ENCODE measurements around the gene CCDC116.
"Not testable (repeated sequence)": the region's sequence is repeated elsewhere in the genome, so short reads cannot be mapped to it uniquely, and the experiment has no call there.

CCDC116 gene

GRCh38 chr22:21605887-21606564 is 26.5 kb upstream of the CCDC116 start:
- WGBS (ENCODE audit: extremely low coverage, insufficient coverage, low lambda C conversion rate): no CpG with 5 or more reads among the region's 7 CpGs
- H3K79me1 ChIP-seq (ENCODE audit: low read length): peaks cover 34% of the 10 kb centered on the region
- H3K27ac ChIP-seq (ENCODE audit: low read depth, low read length): no peak overlapping the region

GRCh38 chr22:21606775-21607174 is 25.8 kb upstream of the CCDC116 start:
- H4K8ac ChIP-seq (ENCODE audit: low read depth, low read length): no peak overlapping the region
- no peak overlapping the region for H2AK5ac ChIP-seq (ENCODE audit: low read length)
- H3K23ac ChIP-seq (ENCODE audit: low read length): no peak overlapping the region
- H3K4ac ChIP-seq (ENCODE audit: low read depth, low read length): no peak overlapping the region
- no peak overlapping the region for H3K18ac ChIP-seq (ENCODE audit: low read length)
- no peak overlapping the region for H3K4me2 ChIP-seq (ENCODE audit: low read length)
- peaks cover 52% of the 10 kb centered on the region for H3K79me2 ChIP-seq (ENCODE audit: control insufficient read depth, insufficient read depth, low read length)
- H4K5ac ChIP-seq (ENCODE audit: low read length): no peak overlapping the region
- no peak overlapping the region for H3K56ac ChIP-seq (ENCODE audit: low read length)
- H3K4me1 ChIP-seq (ENCODE audit: control insufficient read depth, low read depth, low read length): no peaks in the 10 kb centered on the region
- H2BK120ac ChIP-seq (ENCODE audit: low read depth, low read length): no peak overlapping the region
- no peak overlapping the region for H3K27ac ChIP-seq (ENCODE audit: low read depth, low read length)
- H3K9ac ChIP-seq (ENCODE audit: low read length): no peak overlapping the region
- peaks cover 9% of the 10 kb centered on the region for H3K36me3 ChIP-seq (ENCODE audit: control insufficient read depth, insufficient read depth, low read length)
- DNase-seq: no peak
- H2BK5ac ChIP-seq (ENCODE audit: low read length): no peak overlapping the region
- peaks cover 39% of the 10 kb centered on the region for H3K79me1 ChIP-seq (ENCODE audit: low read length)
- H3K27me3 ChIP-seq (ENCODE audit: insufficient read depth, low read length, poor library complexity): no peaks in the 10 kb centered on the region
- WGBS (ENCODE audit: extremely low coverage, insufficient coverage, low lambda C conversion rate): no CpG with 5 or more reads among the region's 8 CpGs
- no peak overlapping the region for H2BK15ac ChIP-seq (replicated peaks; ENCODE audit: low read depth)
- no peak overlapping the region for H3K4me3 ChIP-seq (ENCODE audit: low read length)

More at GRCh38 chr22:21605887-21606564, 26.5 kb upstream of the CCDC116 start:
- Histone ChIP-seq H3K23ac (ENCODE audit: low read length) (no peak overlapping the region), H3K4me3 (ENCODE audit: low read length) (no peak overlapping the region), H4K8ac (ENCODE audit: low read depth, low read length) (no peak overlapping the region), H2AK5ac (ENCODE audit: low read length) (no peak overlapping the region), H3K79me2 (ENCODE audit: control insufficient read depth, insufficient read depth, low read length) (peaks cover 55% of the 10 kb centered on the region), H3K18ac (ENCODE audit: low read length) (no peak overlapping the region), H3K36me3 (ENCODE audit: control insufficient read depth, insufficient read depth, low read length) (peaks cover 5% of the 10 kb centered on the region), H3K4me2 (ENCODE audit: low read length) (no peak overlapping the region), H3K9ac (ENCODE audit: low read length) (no peak overlapping the region), H3K4me1 (ENCODE audit: control insufficient read depth, low read depth, low read length) (no peaks in the 10 kb centered on the region), H3K27me3 (ENCODE audit: insufficient read depth, low read length, poor library complexity) (no peaks in the 10 kb centered on the region), H3K56ac (ENCODE audit: low read length) (no peak overlapping the region), H2BK5ac (ENCODE audit: low read length) (no peak overlapping the region), H2BK15ac (replicated peaks; ENCODE audit: low read depth) (no peak overlapping the region), H2BK120ac (ENCODE audit: low read depth, low read length) (no peak overlapping the region), H4K5ac (ENCODE audit: low read length) (no peak overlapping the region), H3K4ac (ENCODE audit: low read depth, low read length) (no peak overlapping the region)
- DNase-seq: no peak

- H3K27me3 ChIP-seq (ENCODE audit: insufficient read depth, low read length, poor library complexity); DNase-seq; H3K4me3 ChIP-seq (ENCODE audit: low read length); H3K36me3 ChIP-seq (ENCODE audit: control insufficient read depth, insufficient read depth, low read length); H2AK5ac ChIP-seq (ENCODE audit: low read length); H3K4me2 ChIP-seq (ENCODE audit: low read length); H3K4me1 ChIP-seq (ENCODE audit: control insufficient read depth, low read depth, low read length); H3K27ac ChIP-seq (ENCODE audit: low read depth, low read length); H4K8ac ChIP-seq (ENCODE audit: low read depth, low read length); H3K4ac ChIP-seq (ENCODE audit: low read depth, low read length); H2BK15ac ChIP-seq (replicated peaks; ENCODE audit: low read depth); H3K18ac ChIP-seq (ENCODE audit: low read length); H2BK120ac ChIP-seq (ENCODE audit: low read depth, low read length); H3K56ac ChIP-seq (ENCODE audit: low read length); H3K23ac ChIP-seq (ENCODE audit: low read length); H3K9ac ChIP-seq (ENCODE audit: low read length); H4K5ac ChIP-seq (ENCODE audit: low read length); H2BK5ac ChIP-seq (ENCODE audit: low read length): not testable (repeated sequence)
- Histone ChIP-seq H3K79me2 (ENCODE audit: control insufficient read depth, insufficient read depth, low read length) (peaks cover 51% of the 10 kb centered on the region), H3K79me1 (ENCODE audit: low read length) (peaks cover 42% of the 10 kb centered on the region)
- no CpG with 5 or more reads among the region's 11 CpGs for WGBS (ENCODE audit: extremely low coverage, insufficient coverage, low lambda C conversion rate)
These were observed 22.9 kb upstream of the CCDC116 start for GRCh38 chr22:21609556-21610157.

- WGBS (ENCODE audit: extremely low coverage, insufficient coverage, low lambda C conversion rate): no CpG with 5 or more reads among the region's 4 CpGs
- Histone ChIP-seq H3K36me3 (ENCODE audit: control insufficient read depth, insufficient read depth, low read length) (peaks cover 7% of the 10 kb centered on the region), H3K27ac (ENCODE audit: low read depth, low read length) (no peak overlapping the region)
These were observed 21.2 kb upstream of the CCDC116 start for GRCh38 chr22:21611210-21611977.

DNA sequence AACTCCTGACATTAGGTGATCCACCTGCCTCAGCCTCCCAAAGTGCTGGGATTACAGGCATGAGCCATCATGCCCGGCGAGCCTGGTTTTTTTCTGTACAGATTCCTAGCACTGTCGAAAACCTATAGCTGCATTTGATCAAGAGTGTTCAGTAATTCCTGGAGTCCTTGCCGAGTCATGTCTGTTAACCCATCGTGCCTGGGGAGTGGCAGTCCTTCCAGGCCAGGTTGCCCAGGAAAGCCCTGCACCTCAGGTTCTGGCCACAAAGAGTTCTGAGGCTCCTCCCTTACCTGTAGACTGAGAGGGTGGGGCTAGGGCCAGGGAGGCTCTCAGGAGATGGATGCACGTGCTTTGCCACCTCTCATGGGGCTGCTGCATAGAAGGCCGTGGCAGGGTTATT is 19.7 kb upstream of the CCDC116 start:
- H3K4me2 ChIP-seq (ENCODE audit: low read length): no peak overlapping the region
- H3K36me3 ChIP-seq (ENCODE audit: control insufficient read depth, insufficient read depth, low read length): peaks cover 7% of the 10 kb centered on the region
- H3K56ac ChIP-seq (ENCODE audit: low read length): no peak overlapping the region
- H2BK120ac ChIP-seq (ENCODE audit: low read depth, low read length): no peak overlapping the region
- no peak overlapping the region for H3K27ac ChIP-seq (ENCODE audit: low read depth, low read length)
- no peak overlapping the region for H4K5ac ChIP-seq (ENCODE audit: low read length)
- no peak overlapping the region for H2BK15ac ChIP-seq (replicated peaks; ENCODE audit: low read depth)
- no peaks in the 10 kb centered on the region for H3K4me1 ChIP-seq (ENCODE audit: control insufficient read depth, low read depth, low read length)
- H3K4ac ChIP-seq (ENCODE audit: low read depth, low read length): no peak overlapping the region
- DNase-seq: no peak
- H4K8ac ChIP-seq (ENCODE audit: low read depth, low read length): no peak overlapping the region
- WGBS (ENCODE audit: extremely low coverage, insufficient coverage, low lambda C conversion rate): no CpG with 5 or more reads among the region's 7 CpGs
- H3K79me1 ChIP-seq (ENCODE audit: low read length): peaks cover 33% of the 10 kb centered on the region
- H3K18ac ChIP-seq (ENCODE audit: low read length): no peak overlapping the region
- no peak overlapping the region for H2AK5ac ChIP-seq (ENCODE audit: low read length)
- no peak overlapping the region for H3K9ac ChIP-seq (ENCODE audit: low read length)
- H2BK5ac ChIP-seq (ENCODE audit: low read length): no peak overlapping the region
- no peak overlapping the region for H3K4me3 ChIP-seq (ENCODE audit: low read length)
- H3K23ac ChIP-seq (ENCODE audit: low read length): no peak overlapping the region
- peaks cover 29% of the 10 kb centered on the region for H3K79me2 ChIP-seq (ENCODE audit: control insufficient read depth, insufficient read depth, low read length)
- H3K27me3 ChIP-seq (ENCODE audit: insufficient read depth, low read length, poor library complexity): no peaks in the 10 kb centered on the region

More at GRCh38 chr22:21611210-21611977, 21.2 kb upstream of the CCDC116 start:
- H4K8ac ChIP-seq (ENCODE audit: low read depth, low read length): no peak overlapping the region
- H3K79me1 ChIP-seq (ENCODE audit: low read length): peaks cover 41% of the 10 kb centered on the region
- DNase-seq: no peak
- no peak overlapping the region for H3K4me3 ChIP-seq (ENCODE audit: low read length)
- H3K9ac ChIP-seq (ENCODE audit: low read length): no peak overlapping the region
- no peak overlapping the region for H3K56ac ChIP-seq (ENCODE audit: low read length)
- H2AK5ac ChIP-seq (ENCODE audit: low read length): no peak overlapping the region
- no peaks in the 10 kb centered on the region for H3K27me3 ChIP-seq (ENCODE audit: insufficient read depth, low read length, poor library complexity)
- H2BK120ac ChIP-seq (ENCODE audit: low read depth, low read length): no peak overlapping the region
- H3K23ac ChIP-seq (ENCODE audit: low read length): no peak overlapping the region
- no peak overlapping the region for H3K18ac ChIP-seq (ENCODE audit: low read length)
- no peak overlapping the region for H3K4ac ChIP-seq (ENCODE audit: low read depth, low read length)
- no peak overlapping the region for H3K4me2 ChIP-seq (ENCODE audit: low read length)
- no peak overlapping the region for H4K5ac ChIP-seq (ENCODE audit: low read length)
- H2BK15ac ChIP-seq (replicated peaks; ENCODE audit: low read depth): no peak overlapping the region
- H3K4me1 ChIP-seq (ENCODE audit: control insufficient read depth, low read depth, low read length): no peaks in the 10 kb centered on the region
- H3K79me2 ChIP-seq (ENCODE audit: control insufficient read depth, insufficient read depth, low read length): peaks cover 39% of the 10 kb centered on the region
- no peak overlapping the region for H2BK5ac ChIP-seq (ENCODE audit: low read length)
